Measurements from ENCODE around the gene CCDC71.
A peak's percentile ranks its signal among the peaks of the same experiment; 100 is the strongest.

Gene CCDC71

GRCh38 chr3:49165771-49166751 is at the start of gene CCDC71:
Gene CCDC71 (minus strand): TSS chr3:49166331. CDS start chr3:49164208, 2,123 bp downstream.
- peak; percentile 24 for DNase-seq (ENCODE audit: low read depth, low spot score)

- no peak for DNase-seq (ENCODE audit: low read depth, low spot score)
These were observed 47.9 kb upstream of the CCDC71 start for GRCh38 chr3:49213998-49214397.

GRCh38 chr3:49213541-49213943 is 47.4 kb upstream of the CCDC71 start:
- no peak for DNase-seq (ENCODE audit: low read depth, low spot score)

GRCh38 chr3:49199900-49200281 is 33.8 kb upstream of the CCDC71 start:
- DNase-seq (ENCODE audit: low read depth, low spot score), result peak; percentile 7

- DNase-seq (ENCODE audit: low read depth, low spot score), result peak; percentile 76
These were observed 33.2 kb upstream of the CCDC71 start for GRCh38 chr3:49199239-49199899.

GRCh38 chr3:49198611-49199230 is 32.6 kb upstream of the CCDC71 start:
- no peak for DNase-seq (ENCODE audit: low read depth, low spot score)

GRCh38 chr3:49198161-49198560 is 32.0 kb upstream of the CCDC71 start:
- no peak for DNase-seq (ENCODE audit: low read depth, low spot score)

- no peak for DNase-seq (ENCODE audit: low read depth, low spot score)
These were observed 25.6 kb upstream of the CCDC71 start for GRCh38 chr3:49191741-49192140.

GRCh38 chr3:49183873-49184272 is 17.7 kb upstream of the CCDC71 start:
- DNase-seq (ENCODE audit: low read depth, low spot score), result no peak

- DNase-seq (ENCODE audit: low read depth, low spot score), result no peak
These were observed 16.6 kb upstream of the CCDC71 start for GRCh38 chr3:49182682-49183081.

GRCh38 chr3:49181351-49181750 is 15.2 kb upstream of the CCDC71 start:
- no peak for DNase-seq (ENCODE audit: low read depth, low spot score)

GRCh38 chr3:49180116-49180515 is 14.0 kb upstream of the CCDC71 start:
- DNase-seq (ENCODE audit: low read depth, low spot score), result no peak

- DNase-seq (ENCODE audit: low read depth, low spot score), result no peak
These were observed 10.9 kb upstream of the CCDC71 start for GRCh38 chr3:49177073-49177472.

- no peak for DNase-seq (ENCODE audit: low read depth, low spot score)
These were observed 9.4 kb upstream of the CCDC71 start for GRCh38 chr3:49175530-49175929.

- DNase-seq (ENCODE audit: low read depth, low spot score), result no peak
These were observed 8.4 kb upstream of the CCDC71 start for GRCh38 chr3:49174397-49174985.

- no peak for DNase-seq (ENCODE audit: low read depth, low spot score)
These were observed 7.7 kb upstream of the CCDC71 start for GRCh38 chr3:49173792-49174170.

GRCh38 chr3:49173116-49173791 is 7.1 kb upstream of the CCDC71 start:
- no peak for DNase-seq (ENCODE audit: low read depth, low spot score)

GRCh38 chr3:49172551-49173041 is 6.5 kb upstream of the CCDC71 start:
- DNase-seq (ENCODE audit: low read depth, low spot score), result no peak

- DNase-seq (ENCODE audit: low read depth, low spot score), result no peak
These were observed 5.8 kb upstream of the CCDC71 start for GRCh38 chr3:49171775-49172500.

GRCh38 chr3:49171119-49171774 is 5.1 kb upstream of the CCDC71 start, which contains the start of gene KLHDC8B:
Gene KLHDC8B (plus strand): TSS chr3:49171598. CDS start chr3:49172770, 1,172 bp downstream.
- DNase-seq (ENCODE audit: low read depth, low spot score), result peak; percentile 67
